Uterus (tissue), 2 donors: ENCODE measurements around the gene PRR4.

Experiments
- POLR2A ChIP-seq, 2 donors: fragments of 450-650 bp; IDR thresholded peaks; one replicate each; pipeline ENCODE4 v1.6.1; 2016; ENCODE audit warnings: antibody characterized with exemption in 2 of 2, mild to moderate bottlenecking in 1 of 2, moderate library complexity in 1 of 2
- TF ChIP-seq, protein P1 (sequence below), 4 experiments: fragments of 200-600 bp in 2 of 4; fragments of 450-650 bp in 2 of 4; sonication (generic) in 2 of 4; IDR thresholded peaks; one replicate each; pipeline ENCODE4 v1.5.1; 2016 to 2019; ENCODE audit warnings: antibody characterized with exemption in 4 of 4, mild to moderate bottlenecking in 2 of 4, moderate library complexity in 1 of 4

GRCh38 chr12:10829994-10830393, 19.3 kb downstream of the PRR4 start:
- TF ChIP-seq, protein P1, sequence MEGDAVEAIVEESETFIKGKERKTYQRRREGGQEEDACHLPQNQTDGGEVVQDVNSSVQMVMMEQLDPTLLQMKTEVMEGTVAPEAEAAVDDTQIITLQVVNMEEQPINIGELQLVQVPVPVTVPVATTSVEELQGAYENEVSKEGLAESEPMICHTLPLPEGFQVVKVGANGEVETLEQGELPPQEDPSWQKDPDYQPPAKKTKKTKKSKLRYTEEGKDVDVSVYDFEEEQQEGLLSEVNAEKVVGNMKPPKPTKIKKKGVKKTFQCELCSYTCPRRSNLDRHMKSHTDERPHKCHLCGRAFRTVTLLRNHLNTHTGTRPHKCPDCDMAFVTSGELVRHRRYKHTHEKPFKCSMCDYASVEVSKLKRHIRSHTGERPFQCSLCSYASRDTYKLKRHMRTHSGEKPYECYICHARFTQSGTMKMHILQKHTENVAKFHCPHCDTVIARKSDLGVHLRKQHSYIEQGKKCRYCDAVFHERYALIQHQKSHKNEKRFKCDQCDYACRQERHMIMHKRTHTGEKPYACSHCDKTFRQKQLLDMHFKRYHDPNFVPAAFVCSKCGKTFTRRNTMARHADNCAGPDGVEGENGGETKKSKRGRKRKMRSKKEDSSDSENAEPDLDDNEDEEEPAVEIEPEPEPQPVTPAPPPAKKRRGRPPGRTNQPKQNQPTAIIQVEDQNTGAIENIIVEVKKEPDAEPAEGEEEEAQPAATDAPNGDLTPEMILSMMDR (IDR thresholded peaks at IDR 0.05) = no peak
- TF ChIP-seq POLR2A (IDR thresholded peaks at IDR 0.05) = no peak
